Smooth muscle cell of the brain vasculature (primary cell): ENCODE results near the gene PPL.
"Not testable (repeated sequence)": the region's sequence is repeated elsewhere in the genome, so short reads cannot be mapped to it uniquely, and the experiment has no call there.

ENCODE experiments used
- DNase-seq: peaks from one replicate; pipeline ENCODE4 v3.0.0-alpha.2; 2012; ENCODE audit warnings: low read depth, low spot score

PPL gene

DNA sequence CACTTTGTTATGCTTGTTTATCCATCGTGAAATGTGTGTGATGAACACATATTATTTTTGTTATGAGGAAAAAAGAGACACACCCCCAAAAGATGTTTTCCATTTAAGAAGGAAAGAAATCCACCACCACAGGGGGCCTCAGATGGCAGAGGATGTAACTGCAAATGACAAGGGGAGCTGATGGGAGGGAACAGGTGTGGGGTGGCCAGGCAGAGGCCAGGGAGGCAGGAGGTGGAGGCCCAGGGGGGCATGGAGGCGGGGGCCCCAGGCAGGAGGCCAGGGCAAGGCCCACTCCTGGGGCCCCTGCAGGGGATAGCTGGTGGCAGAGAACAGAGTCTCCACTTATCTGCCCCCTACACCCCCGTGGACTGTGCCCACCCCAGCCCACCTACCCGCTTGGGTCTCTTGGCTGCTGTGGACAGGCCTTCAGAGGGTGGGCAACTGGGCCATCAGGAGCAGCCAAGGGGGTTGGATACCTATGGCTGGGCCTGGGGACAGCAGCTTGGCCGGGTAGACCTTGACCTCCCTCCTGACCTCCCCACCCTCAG is 28.0 kb downstream of the PPL start:
- no peak for DNase-seq

- DNase-seq = no peak
These were observed 31.9 kb downstream of the PPL start for GRCh38 chr16:4904942-4905615.

- no peak for DNase-seq
These were observed 32.6 kb downstream of the PPL start for GRCh38 chr16:4904108-4904941.

- DNase-seq = no peak
These were observed 34.9 kb downstream of the PPL start for GRCh38 chr16:4902038-4902437.

GRCh38 chr16:4900750-4901149 is 36.2 kb downstream of the PPL start:
- DNase-seq = no peak

- no peak for DNase-seq
These were observed 36.9 kb downstream of the PPL start for GRCh38 chr16:4900036-4900435.

GRCh38 chr16:4899474-4899846 is 37.5 kb downstream of the PPL start:
- no peak for DNase-seq

GRCh38 chr16:4898811-4899473 is 38.0 kb downstream of the PPL start:
- DNase-seq = no peak

GRCh38 chr16:4897328-4897727 is 39.6 kb downstream of the PPL start:
- DNase-seq = no peak

- not testable (repeated sequence) for DNase-seq
These were observed 40.2 kb downstream of the PPL start for GRCh38 chr16:4896761-4897160.

GRCh38 chr16:4895366-4895765 is 41.6 kb downstream of the PPL start:
- no peak for DNase-seq

DNA sequence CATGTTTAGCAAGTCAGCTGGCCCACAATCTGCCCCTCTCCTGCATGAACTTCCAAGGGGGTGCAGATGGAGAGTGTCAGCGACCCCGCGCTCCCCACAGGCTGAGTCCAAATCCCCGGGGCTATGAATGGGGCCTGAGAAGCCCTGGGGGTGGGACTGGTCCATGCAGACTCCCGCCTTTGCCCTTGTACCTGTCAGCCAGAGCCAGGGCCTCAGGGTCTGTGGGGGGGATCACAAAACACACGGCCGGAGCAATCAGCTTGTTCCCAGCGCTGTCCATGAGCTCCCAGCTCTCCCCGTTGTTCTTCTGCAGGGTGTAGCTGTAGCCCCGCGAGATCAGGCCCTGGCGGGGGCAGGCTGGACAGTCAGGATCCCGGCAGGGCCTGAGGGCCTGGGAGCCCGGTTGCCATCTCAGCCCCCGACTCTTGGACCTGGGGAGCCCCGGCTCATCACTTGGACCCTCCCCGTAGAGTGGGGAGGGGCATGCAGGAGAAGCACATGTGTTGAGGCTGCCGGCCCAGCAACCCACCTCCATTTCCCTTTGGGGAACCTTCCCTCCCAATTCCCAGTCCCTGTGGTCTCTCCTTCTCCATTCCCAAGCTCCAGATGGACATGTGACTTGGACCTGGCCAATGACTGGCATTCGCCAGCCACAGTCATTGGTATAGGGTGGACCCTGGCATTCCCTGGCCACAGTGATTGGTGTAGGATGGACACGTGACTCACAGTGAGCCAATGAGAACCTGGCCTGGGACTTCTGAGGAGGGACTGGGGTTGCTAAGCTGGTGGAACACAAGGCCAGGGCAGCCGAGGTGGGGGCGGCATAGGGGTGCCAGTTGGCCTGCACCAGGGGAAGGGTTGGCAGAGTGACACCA is 42.4 kb downstream of the PPL start:
- no peak for DNase-seq

DNA sequence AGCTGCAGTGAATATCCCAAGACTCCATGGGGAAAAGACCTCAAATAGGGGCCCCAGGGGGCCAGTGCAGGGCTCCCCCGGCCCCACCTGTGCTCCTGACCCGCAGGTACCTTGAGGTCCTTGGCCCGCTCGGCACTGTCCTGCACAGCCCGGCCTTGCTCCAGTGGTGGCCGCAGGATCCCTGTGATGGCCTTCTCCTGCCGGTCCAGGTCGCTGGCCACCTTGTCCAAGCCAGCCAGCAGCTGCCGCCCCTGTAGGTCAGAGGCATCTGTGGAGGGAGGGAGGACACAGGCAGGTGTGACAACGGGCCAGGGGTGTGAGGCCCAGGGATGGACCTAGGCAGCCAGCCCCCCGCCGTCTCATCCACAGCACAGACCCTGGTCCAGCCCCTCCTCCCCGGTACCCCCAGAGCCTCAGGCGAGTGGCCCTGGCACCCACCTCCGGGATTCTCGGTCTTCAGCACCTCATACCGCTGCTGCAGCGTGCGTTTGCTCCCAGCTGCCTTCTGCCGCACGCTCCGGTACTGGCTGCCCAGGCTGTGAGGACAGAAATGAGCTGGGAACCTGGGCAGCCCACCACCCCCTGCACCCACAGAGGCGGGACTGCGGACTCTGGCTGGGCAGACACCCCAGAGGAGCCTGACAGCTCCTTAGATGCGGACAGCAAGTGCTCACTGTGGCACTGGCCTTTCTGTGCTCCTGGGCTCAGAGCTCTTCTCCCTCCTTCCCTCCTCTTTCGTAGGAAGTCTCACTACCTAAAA is 43.7 kb downstream of the PPL start:
- DNase-seq = no peak

GRCh38 chr16:4892361-4893102 is 44.4 kb downstream of the PPL start:
- no peak for DNase-seq

DNA sequence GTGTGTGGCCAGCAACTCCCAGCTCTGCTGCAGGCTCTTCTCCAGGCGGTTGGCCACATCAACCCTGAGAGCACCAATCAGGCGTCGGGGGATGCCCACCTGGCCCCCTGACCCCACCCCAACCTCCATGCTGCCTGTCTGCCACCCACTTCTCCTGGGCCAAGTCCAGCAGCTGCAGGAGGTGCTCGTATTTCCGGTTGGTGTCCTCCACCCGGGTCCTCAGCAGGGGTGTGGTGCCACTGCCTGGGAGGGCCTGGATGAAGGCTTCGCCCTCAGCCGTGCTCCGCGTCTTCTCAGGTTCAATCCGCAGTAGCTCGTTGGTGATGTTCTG is 45.1 kb downstream of the PPL start:
- no peak for DNase-seq

- DNase-seq = no peak
These were observed 45.7 kb downstream of the PPL start for GRCh38 chr16:4891097-4891885.

GRCh38 chr16:4890686-4891085 is 46.3 kb downstream of the PPL start:
- DNase-seq = no peak

GRCh38 chr16:4890026-4890425 is 46.9 kb downstream of the PPL start:
- DNase-seq = no peak

- DNase-seq = no peak
These were observed 48.4 kb downstream of the PPL start for GRCh38 chr16:4888428-4889135.
